KG1 (cell line): ENCODE measurements around the gene RSRP1.
A peak's percentile ranks its signal among the peaks of the same experiment; 100 is the strongest.

Source experiments
- DNase-seq: peaks from one replicate; lab custom pipeline; 2025; lab: John Stamatoyannopoulos, UW

Gene RSRP1

GRCh38 chr1:25219661-25220251 lies 27.5 kb downstream of the RSRP1 start:
- no peak for DNase-seq

DNA sequence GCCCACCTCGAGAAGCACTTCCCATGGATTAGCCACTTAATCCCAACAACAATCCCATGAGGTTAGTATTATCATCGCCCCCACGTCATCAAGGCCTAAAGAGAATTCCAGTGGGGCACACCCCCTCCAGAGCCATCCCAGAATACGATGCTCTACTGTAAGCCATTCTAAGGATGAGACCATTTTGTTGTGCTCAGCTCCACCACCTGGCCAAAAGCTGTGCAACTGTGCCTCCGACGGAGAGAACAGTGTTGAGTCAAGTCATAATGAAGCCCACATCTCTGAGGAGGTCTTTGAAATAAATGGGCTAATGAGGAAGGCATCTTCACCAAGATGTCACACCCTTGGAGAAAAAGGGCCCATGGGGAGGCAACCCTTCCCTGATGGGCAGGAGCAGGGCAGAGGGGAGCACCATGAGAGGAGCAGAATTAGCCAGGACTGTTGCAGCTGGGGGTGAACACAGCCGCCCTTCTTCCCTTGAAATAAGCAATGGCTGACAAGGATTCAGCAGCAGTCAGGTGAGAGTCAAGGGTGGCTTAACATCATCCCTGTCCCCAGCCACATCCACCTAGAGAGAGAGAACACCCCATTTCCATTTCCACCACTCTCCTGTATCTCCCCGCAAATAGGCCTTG lies 29.5 kb downstream of the RSRP1 start:
- DNase-seq: no peak

GRCh38 chr1:25217015-25217414 lies 30.2 kb downstream of the RSRP1 start:
- no peak for DNase-seq

GRCh38 chr1:25216123-25216522 lies 31.1 kb downstream of the RSRP1 start:
- DNase-seq: no peak

- DNase-seq: no peak
Measured at GRCh38 chr1:25212725-25213124, 34.5 kb downstream of the RSRP1 start.

DNA sequence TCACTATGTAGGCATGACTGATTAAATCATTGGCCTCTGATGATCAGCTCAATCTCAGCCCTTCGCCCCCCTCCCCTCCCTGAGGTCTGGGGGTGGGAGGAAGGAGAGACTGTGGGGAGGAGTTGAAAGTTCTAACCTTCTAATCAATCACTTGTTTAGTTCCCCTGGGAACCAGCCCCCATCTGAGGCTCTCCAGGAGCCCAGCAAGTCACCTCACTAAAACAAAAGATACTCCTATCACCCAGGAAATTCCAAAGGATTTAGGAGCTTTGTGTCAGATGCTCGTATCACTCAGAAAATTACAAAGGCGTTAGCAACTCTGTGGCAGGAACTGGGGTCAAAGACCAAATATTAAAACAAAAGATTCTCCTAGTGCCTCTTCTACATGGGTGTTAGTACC lies 36.5 kb downstream of the RSRP1 start:
- DNase-seq: no peak

GRCh38 chr1:25209516-25209915 lies 37.7 kb downstream of the RSRP1 start:
- no peak for DNase-seq

DNA sequence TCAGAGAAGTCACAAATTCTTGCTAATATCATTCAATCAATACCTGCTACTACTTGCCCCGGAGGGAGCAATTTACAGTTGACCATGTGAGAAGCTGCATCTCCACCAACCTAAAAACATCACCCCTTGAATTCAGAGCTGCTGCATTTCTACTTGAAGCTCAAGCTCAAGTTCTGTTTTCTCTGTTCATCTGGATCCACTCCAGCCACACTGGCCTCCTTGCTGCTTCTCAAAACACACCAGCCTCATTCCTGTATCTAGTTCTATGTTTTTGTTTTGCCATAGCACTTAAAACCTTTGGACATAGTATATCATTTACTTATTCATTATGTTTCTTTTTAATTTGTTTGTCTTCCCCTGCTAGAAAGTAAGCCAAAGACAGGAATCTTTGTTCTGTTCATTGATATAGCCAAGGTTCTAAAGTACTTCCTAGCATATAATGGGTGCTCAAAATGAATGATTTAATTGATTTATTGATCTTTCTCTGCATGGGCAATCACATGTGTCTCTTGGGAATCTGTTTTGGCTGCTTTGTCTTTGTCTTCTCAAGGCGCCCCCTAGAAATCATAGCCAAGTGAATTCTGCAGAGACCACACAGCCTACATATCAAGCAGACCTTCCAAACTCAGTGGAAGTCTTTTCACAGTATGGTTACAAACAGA lies 38.6 kb downstream of the RSRP1 start:
- no peak for DNase-seq

DNA sequence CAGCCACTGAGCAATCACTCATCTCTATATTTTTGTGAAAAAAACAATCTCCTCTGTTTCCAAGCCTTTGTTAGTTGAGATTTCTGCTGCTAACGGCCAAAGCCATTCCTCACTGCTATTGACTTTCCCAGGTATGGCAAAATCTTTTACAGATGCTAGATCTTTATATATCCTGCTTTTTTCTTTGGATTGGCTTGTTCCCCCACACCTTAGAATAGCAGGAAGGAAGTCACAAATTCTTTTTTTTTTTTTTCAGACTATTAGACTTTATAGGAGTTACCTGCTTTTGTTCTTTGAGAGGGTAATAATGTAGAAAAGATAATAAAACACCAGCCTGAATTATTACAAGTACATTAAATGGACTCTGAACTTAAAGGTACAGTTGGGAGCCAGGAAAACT lies 39.2 kb downstream of the RSRP1 start:
- no peak for DNase-seq

- no peak for DNase-seq
Measured at GRCh38 chr1:25206201-25206600, 41.1 kb downstream of the RSRP1 start.

GRCh38 chr1:25205786-25206185 lies 41.5 kb downstream of the RSRP1 start:
- no peak for DNase-seq

- peak; percentile 43 for DNase-seq
Measured at GRCh38 chr1:25204797-25205480, 42.3 kb downstream of the RSRP1 start.

GRCh38 chr1:25201006-25201405 lies 46.2 kb downstream of the RSRP1 start:
- DNase-seq: no peak

DNA sequence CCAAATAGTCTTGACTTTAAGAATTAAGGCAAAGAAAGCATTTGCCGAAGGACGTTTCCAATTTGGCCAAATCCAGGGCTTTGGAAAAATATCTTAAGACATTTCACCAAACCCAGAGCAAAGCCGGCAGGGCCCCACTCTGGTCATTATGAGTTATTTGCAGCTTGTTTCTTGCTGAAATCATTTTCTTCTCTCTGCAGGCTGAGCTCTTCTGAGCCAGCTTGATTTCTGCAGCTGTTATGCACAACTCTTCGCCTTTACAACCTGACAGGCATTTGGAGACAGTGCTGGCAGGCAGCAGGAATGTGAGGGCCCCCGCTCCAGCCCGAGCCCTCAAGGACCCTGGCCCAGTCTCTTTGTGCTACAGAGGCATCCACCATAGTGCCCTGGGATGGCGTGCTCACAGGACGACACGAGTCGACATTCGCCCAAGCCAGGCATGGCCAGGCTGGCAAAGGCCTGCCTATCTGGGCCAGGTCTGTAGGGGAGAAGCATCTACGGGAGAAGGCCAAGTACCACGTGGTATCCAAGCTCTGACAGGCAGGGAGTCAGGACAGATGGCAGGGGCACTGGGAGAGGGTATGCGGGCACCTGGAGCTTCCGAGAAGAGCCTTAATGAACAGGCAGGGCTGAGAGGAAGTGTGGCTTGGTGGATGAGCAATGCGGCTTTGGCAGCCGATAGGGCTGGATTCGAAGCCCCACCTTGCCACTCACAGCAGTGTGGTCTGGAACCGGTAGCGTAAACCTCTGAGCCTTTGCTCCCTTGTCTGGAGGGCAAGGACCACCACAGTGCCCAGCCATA lies 47.2 kb downstream of the RSRP1 start:
- no peak for DNase-seq

DNA sequence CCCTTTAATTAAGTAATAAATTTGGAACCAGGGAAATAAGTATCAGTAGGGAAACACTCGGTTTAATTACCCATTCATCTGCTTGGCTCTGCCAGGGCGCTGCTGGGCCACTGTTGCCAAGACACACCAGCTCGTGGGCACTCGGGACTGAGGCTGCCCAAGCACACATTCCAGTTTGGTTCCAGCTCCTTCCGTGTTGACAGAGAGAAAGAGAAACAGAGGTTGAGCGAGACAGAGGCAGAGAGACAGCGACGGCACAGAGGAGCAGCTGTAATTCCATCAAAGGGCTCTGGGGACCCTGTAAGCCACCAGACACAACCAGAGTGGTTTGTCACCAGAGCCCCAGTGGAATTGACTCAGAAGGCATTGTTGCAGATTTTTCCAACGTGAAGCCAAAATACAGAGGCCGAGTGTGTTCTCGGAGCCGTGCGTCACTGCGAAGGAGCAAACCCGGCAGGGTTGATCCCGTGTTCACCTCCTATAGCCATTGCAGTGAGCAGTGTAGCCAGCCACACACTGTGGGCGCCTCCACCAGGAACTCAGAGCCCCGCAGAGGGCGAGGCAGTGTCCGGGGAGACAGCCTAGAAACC lies 48.5 kb downstream of the RSRP1 start:
- peak; percentile 14 for DNase-seq

GRCh38 chr1:25197982-25198662 lies 49.1 kb downstream of the RSRP1 start:
- peak; percentile 84 for DNase-seq

GRCh38 chr1:25197235-25197975 lies 49.8 kb downstream of the RSRP1 start:
- no peak for DNase-seq

GRCh38 chr1:25196830-25197229 lies 50.4 kb downstream of the RSRP1 start:
- DNase-seq: no peak

DNA sequence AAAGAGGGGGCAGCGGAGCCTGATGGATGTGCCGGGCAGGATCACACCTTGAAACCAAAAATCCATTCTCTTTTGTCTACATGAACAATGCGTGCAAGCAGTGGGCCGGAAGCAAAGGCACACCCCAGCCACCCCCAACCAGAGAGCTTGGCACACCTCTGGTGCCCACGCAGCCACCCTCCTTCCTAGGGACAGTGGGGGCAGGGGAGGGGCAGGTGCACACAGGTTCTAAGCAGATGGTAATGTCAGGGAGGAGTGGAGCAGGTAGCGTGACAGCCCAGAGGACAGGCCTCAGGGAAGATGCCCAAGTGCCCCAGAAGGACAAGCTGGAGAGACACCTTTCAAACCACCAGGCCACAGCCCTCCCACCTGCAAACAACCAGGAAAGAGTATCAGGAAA lies 51.4 kb downstream of the RSRP1 start:
- no peak for DNase-seq

DNA sequence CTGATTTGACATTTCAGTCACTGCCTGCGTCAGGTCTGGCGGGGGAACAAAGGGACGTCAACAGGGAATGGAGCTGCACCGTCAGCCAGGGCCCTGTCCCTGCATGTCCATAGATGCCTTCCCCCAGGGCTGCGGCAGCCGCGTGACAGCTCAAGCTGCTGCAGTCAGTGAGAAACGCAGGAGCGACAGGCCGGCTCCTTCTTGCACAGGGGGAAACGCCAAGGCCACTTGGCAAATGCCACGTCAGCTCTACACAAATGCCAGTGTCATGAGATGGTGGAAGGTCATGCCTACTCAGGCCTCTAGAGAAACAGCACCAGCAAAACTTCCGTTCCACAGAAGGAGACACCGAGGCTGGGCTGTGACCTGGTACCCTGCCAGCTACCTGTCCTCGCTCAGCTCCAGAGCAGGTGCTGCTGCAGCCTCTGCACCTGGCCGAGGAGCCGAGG lies 52.7 kb downstream of the RSRP1 start:
- no peak for DNase-seq
